22Rv1 (cell line): ENCODE data around the gene EGFR.

Experiments
- H3K27ac ChIP-seq: fragments of 450-650 bp; 2 replicates; pipeline ENCODE4 v1.5.1; 2017
- CTCF ChIP-seq: fragments of 450-650 bp; IDR thresholded peaks from 2 replicates; pipeline ENCODE4 v1.5.1; 2017; ENCODE audit warnings: mild to moderate bottlenecking
- ZFX ChIP-seq: fragments of 450-650 bp; IDR thresholded peaks from 2 replicates; pipeline ENCODE4 v1.6.1; 2017; ENCODE audit warnings: antibody characterized with exemption, borderline replicate concordance

Gene EGFR

GRCh38 chr7:55088620-55089019, 69.8 kb downstream of the EGFR start:
- TF ChIP-seq ZFX: no peak
- TF ChIP-seq CTCF: no peak
- H3K27ac ChIP-seq: no peak overlapping the region

- peak overlapping the region; percentile 57 for H3K27ac ChIP-seq
- TF ChIP-seq ZFX: no peak
- TF ChIP-seq CTCF: no peak
These were observed 73.6 kb downstream of the EGFR start for GRCh38 chr7:55092186-55092974.

GRCh38 chr7:55092975-55093373, 74.2 kb downstream of the EGFR start:
- no peak for TF ChIP-seq ZFX
- no peak for TF ChIP-seq CTCF
- no peak overlapping the region for H3K27ac ChIP-seq

- no peak overlapping the region for H3K27ac ChIP-seq
- TF ChIP-seq CTCF: no peak
These were observed 74.9 kb downstream of the EGFR start for GRCh38 chr7:55093674-55094073.

GRCh38 chr7:55094092-55094690, 75.4 kb downstream of the EGFR start:
- H3K27ac ChIP-seq: no peak overlapping the region
- no peak for TF ChIP-seq ZFX
- no peak for TF ChIP-seq CTCF

- TF ChIP-seq ZFX: no peak
- TF ChIP-seq CTCF: no peak
- no peak overlapping the region for H3K27ac ChIP-seq
These were observed 76.9 kb downstream of the EGFR start for GRCh38 chr7:55095672-55096071.

GRCh38 chr7:55096323-55096722, 77.5 kb downstream of the EGFR start:
- TF ChIP-seq CTCF (no peak), ZFX (no peak)
- H3K27ac ChIP-seq: no peak overlapping the region
